Stomach smooth muscle (tissue), 2 donors: ENCODE data around the gene KLK11.

ENCODE experiments used
- H3K27ac ChIP-seq: one replicate; pipeline ENCODE4 v1.7.0; 2013; ENCODE audit warnings: mild to moderate bottlenecking, low read length, inconsistent platforms
- H3K27me3 ChIP-seq, 2 donors: one replicate each; pipeline ENCODE4 v1.7.0; 2013; ENCODE audit warnings: low read length in 2 of 2; ENCODE audit not compliant: insufficient read depth in 2 of 2, control insufficient read depth in 1 of 2
- H3K36me3 ChIP-seq, 2 donors: one replicate each; pipeline ENCODE4 v1.7.0; 2013; ENCODE audit warnings: low read length in 2 of 2; ENCODE audit not compliant: control insufficient read depth in 2 of 2, insufficient read depth in 2 of 2
- H3K4me1 ChIP-seq: one replicate; pipeline ENCODE4 v1.7.0; 2013; ENCODE audit warnings: low read length; ENCODE audit not compliant: control insufficient read depth, insufficient read depth
- H3K4me3 ChIP-seq, 2 donors: one replicate each; pipeline ENCODE4 v1.7.0; 2013; ENCODE audit warnings: low read length in 2 of 2
- H3K9ac ChIP-seq, 2 donors: one replicate each; pipeline ENCODE4 v1.7.0; 2013; ENCODE audit warnings: low read length in 2 of 2, mild to moderate bottlenecking in 1 of 2
- H3K9me3 ChIP-seq, 2 donors: one replicate each; pipeline ENCODE4 v1.7.0; 2013; ENCODE audit warnings: low read length in 2 of 2; ENCODE audit not compliant: control insufficient read depth in 2 of 2
- donor health status: healthy.
- donor health status: Pancreatic carcinoma.

Gene KLK11

GRCh38 chr19:51026554-51026831, at the start of gene KLK11:
Gene KLK11, minus strand, starts transcription at chr19:51026616. Its CDS starts 985 bp downstream, at chr19:51025631.
- Histone ChIP-seq H3K9me3 (peaks cover 0 to 3% of the 10 kb centered on the region in 2 donors), H3K36me3 (no peaks in the 10 kb centered on the region), H3K4me1 (no peaks in the 10 kb centered on the region), H3K27ac (no peak within 1 kb of the TSS), H3K27me3 (peaks cover 18 to 23% of the 10 kb centered on the region in 2 donors), H3K9ac (no peak within 1 kb of the TSS), H3K4me3 (no peak within 1 kb of the TSS)

GRCh38 chr19:51075998-51076397, 49.6 kb upstream of the KLK11 start:
- H3K9me3 ChIP-seq, result peaks cover 0 to 5% of the 10 kb centered on the region in 2 donors
- H3K36me3 ChIP-seq, result no peaks in the 10 kb centered on the region
- no peaks in the 10 kb centered on the region for H3K27me3 ChIP-seq
- no peak overlapping the region for H3K27ac ChIP-seq
- H3K4me1 ChIP-seq, result no peaks in the 10 kb centered on the region
- no peak overlapping the region for H3K9ac ChIP-seq
- H3K4me3 ChIP-seq, result no peak overlapping the region

- Histone ChIP-seq H3K27ac (no peak overlapping the region), H3K36me3 (no peaks in the 10 kb centered on the region), H3K4me3 (no peak overlapping the region), H3K4me1 (no peaks in the 10 kb centered on the region), H3K9me3 (peaks cover 0 to 5% of the 10 kb centered on the region in 2 donors), H3K9ac (no peak overlapping the region), H3K27me3 (peaks cover 4% of the 10 kb centered on the region in 2 donors)
These were observed 44.6 kb upstream of the KLK11 start for GRCh38 chr19:51071095-51071405.

- Histone ChIP-seq H3K4me3 (no peak overlapping the region), H3K27ac (no peak overlapping the region), H3K9me3 (peaks cover 0 to 5% of the 10 kb centered on the region in 2 donors), H3K36me3 (no peaks in the 10 kb centered on the region), H3K9ac (no peak overlapping the region), H3K27me3 (peaks cover 4% of the 10 kb centered on the region in 2 donors), H3K4me1 (no peaks in the 10 kb centered on the region)
These were observed 44.1 kb upstream of the KLK11 start for GRCh38 chr19:51070334-51071094.

- no peak overlapping the region for H3K9ac ChIP-seq
- no peaks in the 10 kb centered on the region for H3K36me3 ChIP-seq
- no peak overlapping the region for H3K27ac ChIP-seq
- peaks cover 0 to 2% of the 10 kb centered on the region in 2 donors for H3K9me3 ChIP-seq
- peaks cover 14 to 21% of the 10 kb centered on the region in 2 donors for H3K27me3 ChIP-seq
- no peak overlapping the region for H3K4me3 ChIP-seq
- H3K4me1 ChIP-seq, result no peaks in the 10 kb centered on the region
These were observed 40.2 kb upstream of the KLK11 start for GRCh38 chr19:51066393-51067186.

- no peak overlapping the region for H3K9ac ChIP-seq
- H3K4me1 ChIP-seq, result no peaks in the 10 kb centered on the region
- peaks cover 18 to 21% of the 10 kb centered on the region in 2 donors for H3K27me3 ChIP-seq
- H3K27ac ChIP-seq, result no peak overlapping the region
- H3K9me3 ChIP-seq, result peaks cover 0 to 2% of the 10 kb centered on the region in 2 donors
- no peaks in the 10 kb centered on the region for H3K36me3 ChIP-seq
- H3K4me3 ChIP-seq, result no peak overlapping the region
These were observed 39.0 kb upstream of the KLK11 start for GRCh38 chr19:51065221-51065960.

- Histone ChIP-seq H3K9me3 (peaks cover 0 to 2% of the 10 kb centered on the region in 2 donors), H3K4me1 (no peaks in the 10 kb centered on the region), H3K27ac (no peak within 1 kb of the TSS), H3K27me3 (peaks cover 15 to 23% of the 10 kb centered on the region in 2 donors), H3K4me3 (no peak within 1 kb of the TSS), H3K9ac (no peak within 1 kb of the TSS), H3K36me3 (no peaks in the 10 kb centered on the region)
These were observed 38.3 kb upstream of the KLK11 start, which contains the start of gene KLK13 for GRCh38 chr19:51064534-51065220. Gene KLK13, minus strand, starts transcription at chr19:51065092. Its CDS starts 25 bp downstream, at chr19:51065067.

GRCh38 chr19:51063664-51064063, 37.2 kb upstream of the KLK11 start:
- Histone ChIP-seq H3K27me3 (peaks cover 15 to 23% of the 10 kb centered on the region in 2 donors), H3K36me3 (no peaks in the 10 kb centered on the region), H3K4me3 (no peak overlapping the region)

GRCh38 chr19:51060973-51061372, 34.6 kb upstream of the KLK11 start:
- Histone ChIP-seq H3K27ac (no peak overlapping the region), H3K9ac (no peak overlapping the region), H3K4me3 (no peak overlapping the region), H3K27me3 (peaks cover 15 to 19% of the 10 kb centered on the region in 2 donors), H3K9me3 (peaks cover 0 to 2% of the 10 kb centered on the region in 2 donors), H3K4me1 (no peaks in the 10 kb centered on the region), H3K36me3 (no peaks in the 10 kb centered on the region)

More at GRCh38 chr19:51063664-51064063, 37.2 kb upstream of the KLK11 start:
- H3K4me1 ChIP-seq, result no peaks in the 10 kb centered on the region
- no peak overlapping the region for H3K9ac ChIP-seq
- H3K9me3 ChIP-seq, result peaks cover 0 to 2% of the 10 kb centered on the region in 2 donors
- no peak overlapping the region for H3K27ac ChIP-seq

GRCh38 chr19:51060336-51060735, 33.9 kb upstream of the KLK11 start:
- Histone ChIP-seq H3K4me1 (no peaks in the 10 kb centered on the region), H3K9ac (no peak overlapping the region), H3K9me3 (peaks cover 0 to 2% of the 10 kb centered on the region in 2 donors), H3K36me3 (no peaks in the 10 kb centered on the region), H3K4me3 (no peak overlapping the region), H3K27ac (no peak overlapping the region), H3K27me3 (peaks cover 15 to 17% of the 10 kb centered on the region in 2 donors)
